ENCODE results near the gene MEGF6. TPM values are rescaled to one million over a fixed set of nuclear protein-coding genes. Genes with fewer than 3 reads are reported as not detected.

MEGF6 gene
- total and polyA plus RNA-seq, 2 of the 8 experiments (the other 6 are each of a cell fraction or from before 2014, with no cell fraction given) = 4.1 to 14.8 TPM

DNA sequence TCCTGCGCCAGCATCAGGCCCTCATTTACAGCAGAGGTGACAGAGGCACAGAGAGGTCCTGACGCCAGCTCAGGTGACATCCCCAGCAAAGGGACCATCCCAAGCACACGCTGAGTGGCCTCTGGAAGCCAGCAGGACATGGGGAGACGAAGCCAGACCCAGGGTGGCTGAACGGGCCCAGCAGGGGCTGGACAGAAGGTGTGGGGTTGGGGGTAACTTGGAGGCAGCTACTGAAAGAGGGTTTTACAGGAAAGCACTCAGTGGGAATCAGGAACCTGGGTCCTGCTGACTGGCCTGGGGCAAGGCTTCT is 158.5 kb downstream of the MEGF6 start:
- Histone ChIP-seq H2BK5ac (ENCODE audit: low read depth, low read length) (no peak overlapping the region), H3K79me1 (ENCODE audit: low read depth, low read length) (no peaks in the 10 kb centered on the region; the same call in 1 of the 2 replicates), H3K23ac (ENCODE audit: insufficient read length) (no peak overlapping the region), H4K91ac (replicated peaks; ENCODE audit: insufficient read length, low read length) (no peak overlapping the region), H4K20me1 (replicated peaks in 1 of 2; ENCODE audit: control insufficient read depth in 1 of 2, insufficient read depth in 2 of 2, low read length in 2 of 2) (peaks cover 3 to 5% of the 10 kb centered on the region in 2 experiments), H3K18ac (ENCODE audit: extremely low read depth, low read length) (no peak overlapping the region), H2AK5ac (ENCODE audit: low read depth, low read length) (no peak overlapping the region), H2AFZ (ENCODE audit: low read length) (no peak overlapping the region), H3K4me1 (replicated peaks in 1 of 4; ENCODE audit: control insufficient read depth in 3 of 4, insufficient read depth in 4 of 4, low read length in 3 of 4) (peaks cover 0 to 19% (median 14%) of the 10 kb centered on the region in 4 experiments; a peak in 6 of 7 replicates), H3K36me3 (ENCODE audit: control insufficient read depth in 2 of 4, insufficient read depth in 4 of 4, low read length in 3 of 4) (no peaks in the 10 kb centered on the region), H4K5ac (ENCODE audit: insufficient read length, low read depth, low read length) (no peak overlapping the region), H3K9me3 (ENCODE audit: insufficient read depth in 2 of 2, low read depth in 1 of 2, low read length in 1 of 2) (no peaks in the 10 kb centered on the region), H3K23me2 (ENCODE audit: low read depth, low read length) (peaks cover 3% of the 10 kb centered on the region; the same call in 1 of the 2 replicates), H3K27me3 (replicated peaks in 1 of 4; ENCODE audit: control insufficient read depth in 3 of 4, extremely low read depth in 1 of 4, insufficient read depth in 3 of 4, low read length in 3 of 4) (peaks cover 0 to 3% (median 0%) of the 10 kb centered on the region in 4 experiments; a peak in 2 of 7 replicates), H3K4me2 (ENCODE audit: insufficient read depth in 1 of 2, low read depth in 2 of 2, low read length in 2 of 2) (no peak overlapping the region), H3K14ac (ENCODE audit: insufficient read length) (no peak overlapping the region), H2BK120ac (replicated peaks; ENCODE audit: low read depth, low read length) (no peak overlapping the region), H3K79me2 (ENCODE audit: control insufficient read depth in 1 of 2, insufficient read depth in 2 of 2, low read length in 2 of 2) (peaks cover 0 to 13% of the 10 kb centered on the region in 2 experiments; a peak in 1 of 4 replicates), H3K56ac (replicated peaks; ENCODE audit: insufficient read length, low read depth, low read length) (no peak overlapping the region), H3K4ac (replicated peaks; ENCODE audit: insufficient read length, low read depth, low read length) (no peak overlapping the region), H2BK20ac (ENCODE audit: low read length) (no peak overlapping the region), H3K27ac (ENCODE audit: low read depth, low read length) (no peak overlapping the region), H3K4me3 (ENCODE audit: extremely low read depth in 1 of 4, insufficient read depth in 2 of 4, low read depth in 3 of 4, low read length in 4 of 4) (no peak overlapping the region), H4K8ac (ENCODE audit: extremely low read depth, insufficient read depth, low read length) (peak overlapping the region; percentile 8; the same call in 1 of the 2 replicates), H2BK15ac (ENCODE audit: low read length) (no peak overlapping the region), H2BK12ac (ENCODE audit: low read depth, low read length) (no peak overlapping the region), H3K9ac (replicated peaks in 1 of 4; ENCODE audit: extremely low read depth in 1 of 4, low read depth in 3 of 4, low read length in 3 of 4) (no peak overlapping the region)
- ChIA-PET POLR2A (ENCODE audit: partially characterized antibody) (interaction anchor here (0.7 to 4.1 kb wide), 9 partner anchors 10 to 358 kb away, joined by 3 to 26 read pairs (median 4); no protein-coding TSS in a partner anchor), CTCF (ENCODE audit: partially characterized antibody) (interaction anchor here (0.7 to 3.7 kb wide), 71 partner anchors 9 to 1142 kb away, joined by 3 to 59 read pairs (median 4); partner anchors contain the start of genes MEGF6 and TPRG1L)
- no peak for TF ChIP-seq GTF2F1 (IDR thresholded peaks at IDR 0.05; ENCODE audit: borderline replicate concordance, low read depth, low read length)
- TF ChIP-seq SIRT6 (IDR thresholded peaks at IDR 0.05; ENCODE audit: low read length) = no peak
- TF ChIP-seq SIN3A (conservative IDR thresholded peaks at IDR 0.05 in 1 of 2, IDR thresholded peaks at IDR 0.05 in 1 of 2; ENCODE audit: low read depth in 1 of 2, low read length in 2 of 2) = no peak
- no peak for TF ChIP-seq BCL11A (IDR thresholded peaks at IDR 0.05; ENCODE audit: low read depth in 2 of 2, low read length in 2 of 2)
- TF ChIP-seq KDM4A (IDR thresholded peaks at IDR 0.05; ENCODE audit: low read depth, low read length, severe bottlenecking) = no peak
- no peak for TF ChIP-seq RXRA (IDR thresholded peaks at IDR 0.05; ENCODE audit: insufficient read depth, low read depth, low read length)
- no peak for TF ChIP-seq NANOG (IDR thresholded peaks at IDR 0.05; ENCODE audit: insufficient read depth, low read depth, low read length, poor library complexity, severe bottlenecking)
- no peak for TF ChIP-seq PHF8 (conservative IDR thresholded peaks at IDR 0.05; ENCODE audit: low read depth, low read length)
- TF ChIP-seq TBP (IDR thresholded peaks at IDR 0.05; ENCODE audit: low read depth, low read length) = no peak
- no peak for TF ChIP-seq TAF1 (IDR thresholded peaks at IDR 0.05; ENCODE audit: low read depth, low read length)
- TF ChIP-seq JUN (IDR thresholded peaks at IDR 0.05; ENCODE audit: low read depth, low read length) = no peak
- TF ChIP-seq RBBP5 (IDR thresholded peaks at IDR 0.05; ENCODE audit: borderline replicate concordance, low read depth, low read length) = no peak
- TF ChIP-seq BACH1 (IDR thresholded peaks at IDR 0.05; ENCODE audit: low read length) = no peak
- TF ChIP-seq KDM1A (IDR thresholded peaks at IDR 0.05; ENCODE audit: borderline replicate concordance, low read length) = no peak
- FAIRE-seq (no peak), DNase-seq (ENCODE audit: low read depth in 1 of 2, low spot score in 2 of 2) (no peak)
- WGBS, 2 experiments (ENCODE audit: extremely low coverage in 1 of 2, insufficient coverage in 1 of 2, insufficient read length in 1 of 2, insufficient replicate concordance in 2 of 2, low coverage in 1 of 2, low lambda C conversion rate in 2 of 2, missing lambda C conversion rate in 1 of 2) = 50% methylated on average over 4 of the region's 5 CpGs; no CpG with 5 or more reads in 1 of the 2 experiments

All from H1 (cell line).